GM19452 (cell line): ENCODE measurements around the gene TOP1.

ENCODE experiments used
- ATAC-seq: cut with Tn5 transposase; IDR thresholded peaks from one replicate; pipeline ENCODE4 v1.9.1; 2021; ENCODE audit not compliant: unreplicated experiment

TOP1 gene

GRCh38 chr20:41163821-41164220 is 135.2 kb downstream of the TOP1 start:
- no peak for ATAC-seq

- no peak for ATAC-seq
Observed at GRCh38 chr20:41165001-41165882, 136.6 kb downstream of the TOP1 start.

GRCh38 chr20:41166201-41167117 is 137.8 kb downstream of the TOP1 start:
- no peak for ATAC-seq

GRCh38 chr20:41167118-41167470 is 138.5 kb downstream of the TOP1 start:
- no peak for ATAC-seq

GRCh38 chr20:41167481-41168253 is 139.0 kb downstream of the TOP1 start:
- ATAC-seq = peak; percentile 74

- no peak for ATAC-seq
Observed at GRCh38 chr20:41168281-41169161, 139.9 kb downstream of the TOP1 start.

GRCh38 chr20:41169162-41169690 is 140.6 kb downstream of the TOP1 start:
- ATAC-seq = no peak

GRCh38 chr20:41169791-41170351 is 141.2 kb downstream of the TOP1 start:
- no peak for ATAC-seq

- ATAC-seq = no peak
Observed at GRCh38 chr20:41170386-41171105, 141.9 kb downstream of the TOP1 start.

GRCh38 chr20:41171736-41172295 is 143.2 kb downstream of the TOP1 start:
- no peak for ATAC-seq

GRCh38 chr20:41172296-41173140 is 143.9 kb downstream of the TOP1 start:
- ATAC-seq = no peak

GRCh38 chr20:41173161-41173721 is 144.6 kb downstream of the TOP1 start:
- ATAC-seq = no peak

GRCh38 chr20:41173791-41174341 is 145.2 kb downstream of the TOP1 start:
- no peak for ATAC-seq
